ENCODE data around the gene UTS2B.

DNA sequence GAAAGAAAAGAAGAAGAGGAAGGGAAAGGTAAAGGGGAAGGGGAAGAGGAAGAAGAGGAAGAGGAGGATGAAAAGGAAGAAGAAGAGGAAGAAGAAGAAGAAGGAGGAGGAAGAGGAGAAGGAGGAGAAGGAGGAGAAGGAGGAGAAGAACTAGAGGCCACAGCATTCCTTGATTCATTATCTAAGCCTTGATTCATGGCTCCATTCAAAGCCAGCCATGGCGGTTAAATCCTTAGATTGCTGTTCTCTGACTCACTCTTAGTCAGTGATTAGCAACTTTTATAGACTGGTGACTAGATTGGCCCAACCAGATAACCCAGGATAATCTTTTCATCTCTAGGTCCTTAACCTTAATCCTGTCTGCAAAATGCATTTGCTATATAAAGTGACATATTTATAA lies 83.7 kb downstream of the UTS2B start:
- TF ChIP-seq, protein P1, sequence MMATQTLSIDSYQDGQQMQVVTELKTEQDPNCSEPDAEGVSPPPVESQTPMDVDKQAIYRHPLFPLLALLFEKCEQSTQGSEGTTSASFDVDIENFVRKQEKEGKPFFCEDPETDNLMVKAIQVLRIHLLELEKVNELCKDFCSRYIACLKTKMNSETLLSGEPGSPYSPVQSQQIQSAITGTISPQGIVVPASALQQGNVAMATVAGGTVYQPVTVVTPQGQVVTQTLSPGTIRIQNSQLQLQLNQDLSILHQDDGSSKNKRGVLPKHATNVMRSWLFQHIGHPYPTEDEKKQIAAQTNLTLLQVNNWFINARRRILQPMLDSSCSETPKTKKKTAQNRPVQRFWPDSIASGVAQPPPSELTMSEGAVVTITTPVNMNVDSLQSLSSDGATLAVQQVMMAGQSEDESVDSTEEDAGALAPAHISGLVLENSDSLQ (IDR thresholded peaks at IDR 0.05), result no peak
- TF ChIP-seq TARDBP (IDR thresholded peaks at IDR 0.05), result no peak
- TF ChIP-seq FOXA1 (IDR thresholded peaks at IDR 0.05), result no peak
- no peak for TF ChIP-seq BHLHE40 (IDR thresholded peaks at IDR 0.05; ENCODE audit: borderline replicate concordance)
- no peak for TF ChIP-seq HDGF (IDR thresholded peaks at IDR 0.05; ENCODE audit: borderline replicate concordance)
- TF ChIP-seq LEF1 (IDR thresholded peaks at IDR 0.05; ENCODE audit: borderline replicate concordance), result no peak
- no peak for TF ChIP-seq ELF4 (IDR thresholded peaks at IDR 0.05)
